ENCODE measurements around the gene SH3TC2. TPM values are rescaled to one million over a fixed set of nuclear protein-coding genes. Genes with fewer than 3 reads are reported as not detected.

Gene SH3TC2
- total RNA-seq, 1 donor from 2014 or later = 0.69 TPM

DNA sequence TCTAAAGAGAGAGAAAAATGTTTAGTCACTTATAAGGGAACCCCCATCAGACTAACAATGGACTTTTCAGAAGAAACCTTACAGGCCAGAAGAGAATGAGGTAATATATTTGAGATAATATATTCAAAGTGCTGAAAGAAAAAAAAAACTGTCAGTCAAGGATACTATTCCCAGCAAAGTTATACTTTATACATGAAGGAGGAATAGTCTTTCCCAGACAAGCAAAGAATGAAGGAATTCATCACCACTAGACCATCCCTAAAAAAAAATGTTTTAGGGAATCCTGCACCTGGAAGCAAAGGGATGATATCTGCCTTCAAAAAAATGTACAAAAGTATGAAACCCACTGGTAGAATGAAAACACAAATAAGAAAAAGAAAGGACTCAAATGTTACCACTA lies 37.5 kb upstream of the SH3TC2 start:
- Histone ChIP-seq H3F3A (ENCODE audit: low read depth) (no peaks in the 10 kb centered on the region), H3K4me2 (no peak overlapping the region), H3K4me3 (no peak overlapping the region), H3K4me1 (no peaks in the 10 kb centered on the region), H2AFZ (replicated peaks) (no peak overlapping the region), H3K27ac (no peak overlapping the region), H3K9me3 (ENCODE audit: low read depth) (no peaks in the 10 kb centered on the region), H3K36me3 (no peaks in the 10 kb centered on the region), H3K27me3 (no peaks in the 10 kb centered on the region), H4K20me1 (ENCODE audit: low read depth) (no peaks in the 10 kb centered on the region), H3K79me2 (ENCODE audit: low read depth) (no peaks in the 10 kb centered on the region), H3K9ac (no peak overlapping the region)
- no peak overlapping the region for H3K27ac Mint-ChIP-seq
- TF ChIP-seq EZH2phosphoT487 (IDR thresholded peaks at IDR 0.05) = no peak
- TF ChIP-seq, protein P1, sequence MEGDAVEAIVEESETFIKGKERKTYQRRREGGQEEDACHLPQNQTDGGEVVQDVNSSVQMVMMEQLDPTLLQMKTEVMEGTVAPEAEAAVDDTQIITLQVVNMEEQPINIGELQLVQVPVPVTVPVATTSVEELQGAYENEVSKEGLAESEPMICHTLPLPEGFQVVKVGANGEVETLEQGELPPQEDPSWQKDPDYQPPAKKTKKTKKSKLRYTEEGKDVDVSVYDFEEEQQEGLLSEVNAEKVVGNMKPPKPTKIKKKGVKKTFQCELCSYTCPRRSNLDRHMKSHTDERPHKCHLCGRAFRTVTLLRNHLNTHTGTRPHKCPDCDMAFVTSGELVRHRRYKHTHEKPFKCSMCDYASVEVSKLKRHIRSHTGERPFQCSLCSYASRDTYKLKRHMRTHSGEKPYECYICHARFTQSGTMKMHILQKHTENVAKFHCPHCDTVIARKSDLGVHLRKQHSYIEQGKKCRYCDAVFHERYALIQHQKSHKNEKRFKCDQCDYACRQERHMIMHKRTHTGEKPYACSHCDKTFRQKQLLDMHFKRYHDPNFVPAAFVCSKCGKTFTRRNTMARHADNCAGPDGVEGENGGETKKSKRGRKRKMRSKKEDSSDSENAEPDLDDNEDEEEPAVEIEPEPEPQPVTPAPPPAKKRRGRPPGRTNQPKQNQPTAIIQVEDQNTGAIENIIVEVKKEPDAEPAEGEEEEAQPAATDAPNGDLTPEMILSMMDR (IDR thresholded peaks at IDR 0.05) = no peak
- no peak for TF ChIP-seq EZH2 (IDR thresholded peaks at IDR 0.05)
- no peak for DNase-seq (ENCODE audit: low spot score)
- no peaks in the 10 kb centered on the region for H3K36me3 Mint-ChIP-seq
- H3K9me3 Mint-ChIP-seq = peaks cover 45% of the 10 kb centered on the region
- H3K4me3 Mint-ChIP-seq = no peak overlapping the region
- peaks cover 2% of the 10 kb centered on the region for H3K27me3 Mint-ChIP-seq (ENCODE audit: insufficient read depth, low read depth)
- no peaks in the 10 kb centered on the region for H3K4me1 Mint-ChIP-seq

DNA sequence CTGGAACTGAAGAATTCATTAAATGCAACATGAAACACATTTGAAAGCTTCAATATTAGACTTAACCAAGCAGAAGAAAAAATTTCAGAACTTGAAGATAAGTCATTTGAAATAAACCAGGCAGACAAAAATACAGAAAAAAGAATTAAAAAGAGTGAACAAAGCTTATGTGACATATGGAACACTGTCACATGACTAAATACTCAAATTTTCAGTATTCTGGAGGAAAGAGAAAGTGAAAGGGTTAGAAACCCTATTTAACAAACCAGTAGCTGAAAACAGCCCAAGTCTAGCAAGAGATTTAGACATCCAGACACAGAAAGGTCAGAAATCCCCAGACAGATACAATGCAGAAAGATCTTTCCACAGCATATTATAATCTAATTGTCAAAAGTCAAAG lies 37.1 kb upstream of the SH3TC2 start:
- Histone ChIP-seq H3K27ac (no peak overlapping the region), H3K79me2 (ENCODE audit: low read depth) (no peaks in the 10 kb centered on the region), H3K4me1 (no peaks in the 10 kb centered on the region), H3K4me3 (no peak overlapping the region), H3K4me2 (no peak overlapping the region), H3K9me3 (ENCODE audit: low read depth) (no peaks in the 10 kb centered on the region), H3K9ac (no peak overlapping the region), H3K36me3 (no peaks in the 10 kb centered on the region), H3K27me3 (no peaks in the 10 kb centered on the region), H3F3A (ENCODE audit: low read depth) (no peaks in the 10 kb centered on the region), H4K20me1 (ENCODE audit: low read depth) (no peaks in the 10 kb centered on the region), H2AFZ (replicated peaks) (no peak overlapping the region)
- Mint-ChIP-seq H3K36me3 (no peaks in the 10 kb centered on the region), H3K4me3 (no peak overlapping the region), H3K27ac (no peak overlapping the region), H3K4me1 (no peaks in the 10 kb centered on the region), H3K27me3 (ENCODE audit: insufficient read depth, low read depth) (peaks cover 2% of the 10 kb centered on the region), H3K9me3 (peaks cover 46% of the 10 kb centered on the region)
- DNase-seq (ENCODE audit: low spot score) = no peak
- TF ChIP-seq, protein P1 (IDR thresholded peaks at IDR 0.05) = no peak
- no peak for TF ChIP-seq EZH2 (IDR thresholded peaks at IDR 0.05)
- TF ChIP-seq EZH2phosphoT487 (IDR thresholded peaks at IDR 0.05) = no peak

DNA sequence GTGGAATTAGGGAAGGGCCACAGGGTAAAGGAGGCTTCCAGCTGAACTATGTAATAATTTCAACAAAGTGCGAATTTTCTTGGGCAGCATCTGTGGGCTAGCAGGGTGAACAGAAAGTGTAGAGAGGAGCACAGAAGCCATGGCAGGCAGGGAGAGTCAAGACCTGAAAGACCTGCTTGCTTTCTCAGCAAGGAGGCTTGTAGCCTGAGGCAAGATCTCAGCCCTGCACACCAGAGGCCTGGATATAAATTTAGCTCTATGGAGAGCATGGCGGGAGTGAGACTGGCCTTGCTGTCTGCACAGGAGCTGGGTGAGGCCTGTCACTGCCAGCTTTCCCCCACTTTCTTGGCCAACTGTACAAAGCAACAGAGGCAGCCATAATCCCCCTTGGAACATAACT lies 32.1 kb upstream of the SH3TC2 start:
- H3K27ac Mint-ChIP-seq = peak overlapping the region; percentile 39
- Histone ChIP-seq H3K9ac (no peak overlapping the region), H3K79me2 (ENCODE audit: low read depth) (no peaks in the 10 kb centered on the region), H2AFZ (replicated peaks) (no peak overlapping the region), H3K27ac (no peak overlapping the region), H3K4me2 (no peak overlapping the region), H3K9me3 (ENCODE audit: low read depth) (no peaks in the 10 kb centered on the region), H3K36me3 (no peaks in the 10 kb centered on the region), H3K4me3 (no peak overlapping the region), H3K27me3 (no peaks in the 10 kb centered on the region), H4K20me1 (ENCODE audit: low read depth) (no peaks in the 10 kb centered on the region), H3F3A (ENCODE audit: low read depth) (no peaks in the 10 kb centered on the region), H3K4me1 (no peaks in the 10 kb centered on the region)
- no peaks in the 10 kb centered on the region for H3K36me3 Mint-ChIP-seq
- peaks cover 17% of the 10 kb centered on the region for H3K4me1 Mint-ChIP-seq
- H3K27me3 Mint-ChIP-seq (ENCODE audit: insufficient read depth, low read depth) = peaks cover 8% of the 10 kb centered on the region
- peaks cover 50% of the 10 kb centered on the region for H3K9me3 Mint-ChIP-seq
- TF ChIP-seq EZH2 (IDR thresholded peaks at IDR 0.05) = no peak
- H3K4me3 Mint-ChIP-seq = no peak overlapping the region
- DNase-seq (ENCODE audit: low spot score) = no peak

DNA sequence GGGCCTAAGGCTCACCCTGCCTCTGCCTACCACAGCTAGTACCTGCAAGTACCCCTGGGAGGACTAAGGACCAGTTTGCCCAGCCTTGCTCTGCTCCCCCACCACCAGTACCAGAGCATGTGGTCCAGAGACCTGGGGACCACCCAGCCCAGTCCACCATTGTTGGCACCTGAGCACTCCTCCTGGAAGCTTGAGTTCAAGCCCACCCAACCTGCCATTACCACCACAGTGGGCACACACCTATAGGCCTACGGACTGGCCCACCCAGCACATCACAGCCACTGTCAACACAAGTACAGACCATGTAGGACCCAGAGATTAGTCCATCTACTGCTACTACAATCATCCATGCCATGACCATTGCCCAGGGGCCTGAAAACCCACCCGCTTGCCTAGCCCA lies 30.8 kb upstream of the SH3TC2 start:
- H3K79me2 ChIP-seq (ENCODE audit: low read depth) = no peaks in the 10 kb centered on the region
- H3K4me3 ChIP-seq = no peak overlapping the region
- no peak overlapping the region for H3K9ac ChIP-seq
- Mint-ChIP-seq H3K4me3 (no peak overlapping the region), H3K27ac (no peak overlapping the region), H3K4me1 (peaks cover 17% of the 10 kb centered on the region), H3K36me3 (no peaks in the 10 kb centered on the region), H3K27me3 (ENCODE audit: insufficient read depth, low read depth) (peaks cover 8% of the 10 kb centered on the region), H3K9me3 (peaks cover 41% of the 10 kb centered on the region)
- TF ChIP-seq, protein P1 (IDR thresholded peaks at IDR 0.05) = no peak
- TF ChIP-seq EZH2phosphoT487 (IDR thresholded peaks at IDR 0.05) (no peak), EZH2 (IDR thresholded peaks at IDR 0.05) (no peak)
- no peak for DNase-seq (ENCODE audit: low spot score)
- H3F3A ChIP-seq (ENCODE audit: low read depth) = no peaks in the 10 kb centered on the region
- no peaks in the 10 kb centered on the region for H3K9me3 ChIP-seq (ENCODE audit: low read depth)
- H4K20me1 ChIP-seq (ENCODE audit: low read depth) = no peaks in the 10 kb centered on the region
- H3K27me3 ChIP-seq = no peaks in the 10 kb centered on the region
- no peaks in the 10 kb centered on the region for H3K36me3 ChIP-seq
- H2AFZ ChIP-seq (replicated peaks) = no peak overlapping the region
- H3K4me1 ChIP-seq = no peaks in the 10 kb centered on the region
- H3K27ac ChIP-seq = no peak overlapping the region
- H3K4me2 ChIP-seq = no peak overlapping the region
